Tibial nerve (tissue), 4 donors: Measurements from ENCODE around the gene ZNF280D.

Experiments
- EP300 ChIP-seq, 2 donors: sonication (generic); formaldehyde crosslinking; IDR thresholded peaks; one replicate each; pipeline ENCODE4 v1.6.1; 2017; ENCODE audit warnings: antibody characterized with exemption in 2 of 2, mild to moderate bottlenecking in 1 of 2
- POLR2A ChIP-seq, 2 donors: fragments of 450-650 bp; IDR thresholded peaks; one replicate each; pipeline ENCODE4 v1.6.1; 2017; ENCODE audit warnings: antibody characterized with exemption in 2 of 2, mild to moderate bottlenecking in 2 of 2, moderate library complexity in 2 of 2
- TF ChIP-seq, protein P1 (sequence below), 5 experiments: fragments of 200-600 bp in 3 of 5; fragments of 450-650 bp in 2 of 5; sonication (generic) in 3 of 5; IDR thresholded peaks; one replicate each; pipeline ENCODE4 v1.5.1; 2016 to 2019; ENCODE audit warnings: antibody characterized with exemption in 5 of 5, mild to moderate bottlenecking in 3 of 5, moderate library complexity in 2 of 5

DNA sequence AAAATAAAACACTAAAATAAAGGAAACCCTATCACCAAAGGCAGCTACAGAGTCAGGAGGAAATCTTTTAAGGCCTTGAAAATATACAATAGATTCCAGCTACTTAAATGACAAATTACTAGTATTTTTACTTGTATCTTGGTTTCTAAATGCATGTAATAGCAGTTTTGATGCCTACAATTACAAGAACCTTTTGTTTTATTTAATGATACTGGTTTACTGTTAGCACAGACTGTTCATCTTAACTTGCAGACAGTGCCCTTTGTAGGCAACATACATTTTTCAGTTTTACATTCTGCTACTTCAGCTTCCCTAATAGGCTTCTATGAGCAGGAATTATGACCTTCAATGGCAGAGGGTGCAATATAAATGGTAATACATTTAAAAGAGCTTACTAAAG lies 54.1 kb downstream of the ZNF280D start:
- no peak for TF ChIP-seq EP300 (IDR thresholded peaks at IDR 0.05)
- TF ChIP-seq POLR2A (IDR thresholded peaks at IDR 0.05), result no peak
- TF ChIP-seq, protein P1, sequence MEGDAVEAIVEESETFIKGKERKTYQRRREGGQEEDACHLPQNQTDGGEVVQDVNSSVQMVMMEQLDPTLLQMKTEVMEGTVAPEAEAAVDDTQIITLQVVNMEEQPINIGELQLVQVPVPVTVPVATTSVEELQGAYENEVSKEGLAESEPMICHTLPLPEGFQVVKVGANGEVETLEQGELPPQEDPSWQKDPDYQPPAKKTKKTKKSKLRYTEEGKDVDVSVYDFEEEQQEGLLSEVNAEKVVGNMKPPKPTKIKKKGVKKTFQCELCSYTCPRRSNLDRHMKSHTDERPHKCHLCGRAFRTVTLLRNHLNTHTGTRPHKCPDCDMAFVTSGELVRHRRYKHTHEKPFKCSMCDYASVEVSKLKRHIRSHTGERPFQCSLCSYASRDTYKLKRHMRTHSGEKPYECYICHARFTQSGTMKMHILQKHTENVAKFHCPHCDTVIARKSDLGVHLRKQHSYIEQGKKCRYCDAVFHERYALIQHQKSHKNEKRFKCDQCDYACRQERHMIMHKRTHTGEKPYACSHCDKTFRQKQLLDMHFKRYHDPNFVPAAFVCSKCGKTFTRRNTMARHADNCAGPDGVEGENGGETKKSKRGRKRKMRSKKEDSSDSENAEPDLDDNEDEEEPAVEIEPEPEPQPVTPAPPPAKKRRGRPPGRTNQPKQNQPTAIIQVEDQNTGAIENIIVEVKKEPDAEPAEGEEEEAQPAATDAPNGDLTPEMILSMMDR (IDR thresholded peaks at IDR 0.05), result no peak
